SH-SY5Y (cell line): ENCODE measurements around the gene MX1.

Source experiments
- GATA2 ChIP-seq: IDR thresholded peaks from 2 replicates; pipeline ENCODE4 v1.6.1; 2011; ENCODE audit warnings: mild to moderate bottlenecking, low read depth, low read length
- GATA3 ChIP-seq: IDR thresholded peaks from 2 replicates; pipeline ENCODE4 v1.6.1; 2011; ENCODE audit warnings: low read depth, mild to moderate bottlenecking, low read length, moderate library complexity

Gene MX1

DNA sequence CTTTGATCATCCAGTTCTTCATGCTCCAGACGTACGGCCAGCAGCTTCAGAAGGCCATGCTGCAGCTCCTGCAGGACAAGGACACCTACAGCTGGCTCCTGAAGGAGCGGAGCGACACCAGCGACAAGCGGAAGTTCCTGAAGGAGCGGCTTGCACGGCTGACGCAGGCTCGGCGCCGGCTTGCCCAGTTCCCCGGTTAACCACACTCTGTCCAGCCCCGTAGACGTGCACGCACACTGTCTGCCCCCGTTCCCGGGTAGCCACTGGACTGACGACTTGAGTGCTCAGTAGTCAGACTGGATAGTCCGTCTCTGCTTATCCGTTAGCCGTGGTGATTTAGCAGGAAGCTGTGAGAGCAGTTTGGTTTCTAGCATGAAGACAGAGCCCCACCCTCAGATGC lies 32.5 kb downstream of the MX1 start:
- TF ChIP-seq GATA2 (no peak), GATA3 (no peak)

DNA sequence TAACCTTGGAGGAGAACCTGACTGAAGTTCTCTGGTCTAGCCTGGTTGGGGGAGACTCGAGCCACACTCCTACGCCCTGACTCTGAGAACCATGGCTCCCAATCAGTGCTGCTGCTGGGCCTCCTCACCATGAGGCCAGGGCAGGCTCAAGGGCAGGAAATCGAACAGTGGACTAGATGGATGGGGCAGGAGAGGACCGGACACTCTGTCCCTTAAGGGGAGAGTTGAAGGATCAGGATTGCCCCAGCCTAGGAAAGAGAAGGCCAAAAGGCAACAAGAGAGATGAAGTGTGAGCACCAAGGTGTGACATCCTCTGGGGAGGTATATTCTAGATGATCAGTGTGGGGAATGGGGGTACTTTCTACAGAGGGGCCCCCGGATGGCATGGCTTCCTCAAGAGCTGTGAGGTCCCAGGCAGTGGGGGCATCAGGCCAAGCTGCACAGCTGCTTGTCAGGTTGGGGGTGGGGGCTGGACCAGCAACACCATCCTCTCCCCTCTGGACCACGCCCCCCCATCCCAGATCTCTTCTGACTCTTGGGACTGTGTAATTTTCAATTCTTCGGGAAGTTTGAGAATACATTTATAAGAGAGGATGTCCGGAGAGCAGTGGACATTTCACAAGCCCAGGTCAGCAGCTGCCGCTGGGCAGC lies 34.0 kb downstream of the MX1 start:
- no peak for TF ChIP-seq GATA2
- no peak for TF ChIP-seq GATA3

DNA sequence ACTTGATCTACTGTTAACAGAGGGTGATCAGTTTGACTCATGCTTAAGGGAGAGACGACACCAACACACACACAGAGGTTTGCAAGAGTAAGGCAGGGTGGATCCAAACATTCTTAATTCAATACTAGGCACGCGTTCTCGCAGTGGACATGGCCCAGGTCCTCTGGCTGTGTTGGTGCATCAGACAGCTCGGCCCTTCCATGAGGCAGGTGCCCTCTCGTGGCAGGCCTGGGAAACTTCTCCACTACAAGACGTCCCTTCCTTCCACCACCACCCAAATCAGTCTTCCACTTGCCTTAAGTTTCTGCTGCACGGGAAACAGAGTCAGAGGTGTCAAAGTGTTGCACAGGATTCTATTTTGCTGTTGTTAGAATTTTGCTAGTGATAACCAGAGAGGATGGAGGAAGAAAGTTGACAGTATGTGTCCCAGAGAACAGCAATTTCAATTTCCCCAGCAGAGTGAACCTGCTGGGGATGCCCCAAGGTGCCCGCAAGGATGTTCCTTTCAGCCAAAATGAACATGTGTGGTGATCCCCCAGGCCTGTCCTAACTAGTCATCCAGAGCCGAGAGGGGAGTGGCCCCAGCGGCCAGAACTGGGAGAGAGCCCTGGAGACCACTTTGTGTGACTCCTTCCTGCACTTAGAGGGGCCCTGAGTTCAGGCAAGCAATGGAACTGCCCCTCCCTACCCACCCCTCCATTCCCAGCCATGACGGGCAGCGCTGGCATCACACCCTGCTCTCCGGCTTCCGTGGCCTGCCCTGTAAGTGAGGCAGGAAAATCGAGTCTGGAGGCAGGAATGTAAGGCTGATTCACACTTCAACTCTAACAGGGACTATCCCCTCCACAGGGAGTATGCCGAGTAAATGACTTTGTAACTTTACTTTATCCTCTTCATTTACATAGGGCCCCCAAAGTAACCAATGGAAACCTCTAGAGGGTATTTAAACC lies 34.8 kb downstream of the MX1 start:
- TF ChIP-seq GATA3 (no peak), GATA2 (no peak)

DNA sequence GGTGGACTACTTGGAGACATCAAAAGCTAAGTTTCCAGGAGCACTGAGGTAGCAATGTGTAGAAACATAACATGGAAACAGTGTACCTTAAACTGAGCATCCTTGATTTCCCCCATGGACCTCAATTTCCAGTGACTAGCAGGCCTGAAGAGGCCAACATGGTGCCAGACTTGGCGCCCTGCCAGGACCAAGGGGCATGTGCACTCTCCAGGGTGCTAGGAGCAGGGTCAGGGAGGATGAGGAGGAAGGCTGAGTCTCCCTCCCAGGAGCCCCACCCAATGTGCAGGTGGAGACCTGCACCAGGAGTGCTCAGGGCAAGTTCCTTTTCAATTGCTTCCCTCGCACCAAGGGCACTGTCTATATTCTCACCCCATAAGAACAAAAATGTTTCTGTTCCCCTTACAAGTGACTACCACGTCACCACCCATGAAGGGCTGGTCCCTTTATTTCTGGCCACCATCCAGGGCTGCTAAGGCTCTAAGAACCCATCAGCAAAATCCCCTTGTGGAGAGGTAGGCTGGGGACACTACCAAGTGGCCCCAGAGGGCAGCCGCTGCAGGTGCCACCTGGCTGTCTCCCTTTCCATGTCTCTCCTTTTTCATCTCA lies 39.2 kb downstream of the MX1 start:
- TF ChIP-seq GATA2 (no peak), GATA3 (no peak)

DNA sequence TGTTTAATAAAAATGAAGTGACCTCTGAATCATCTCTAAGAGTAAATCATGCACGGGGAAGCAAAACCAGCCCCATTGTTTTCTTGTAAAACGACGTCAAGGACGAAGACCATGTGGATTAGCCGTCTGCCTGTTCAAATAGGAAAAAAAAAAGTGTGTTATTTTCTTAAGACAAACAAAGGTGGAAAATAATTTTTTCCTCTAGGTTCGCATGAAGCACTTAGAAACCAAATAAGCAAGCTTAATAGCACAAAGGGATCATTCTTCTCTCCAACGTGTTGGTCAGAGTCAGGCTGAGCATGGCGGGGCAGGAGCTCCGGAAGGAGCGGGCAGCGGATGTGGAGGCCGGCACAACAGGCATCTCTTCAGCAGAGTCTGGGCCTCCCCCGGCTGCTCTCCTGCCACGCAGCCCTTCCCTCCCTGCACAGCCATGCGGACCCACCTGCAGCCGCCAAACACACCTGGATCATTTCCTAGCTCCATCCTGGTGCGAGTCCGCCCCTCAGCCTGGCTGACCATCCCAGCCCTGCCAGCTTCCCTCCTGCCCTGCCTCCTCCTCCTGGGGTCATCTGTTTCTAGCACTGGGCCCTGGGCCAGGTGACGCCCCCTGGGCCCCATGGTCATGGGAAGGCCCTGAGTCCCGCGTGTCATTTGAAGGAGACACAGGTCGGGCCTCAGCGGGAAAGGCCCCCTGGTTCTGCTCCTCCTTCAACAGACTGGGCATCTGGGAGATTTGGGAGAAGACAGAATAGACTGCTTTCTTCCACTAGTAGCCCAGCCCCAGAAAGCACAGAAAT lies 40.2 kb downstream of the MX1 start:
- TF ChIP-seq GATA3 (no peak), GATA2 (no peak)

DNA sequence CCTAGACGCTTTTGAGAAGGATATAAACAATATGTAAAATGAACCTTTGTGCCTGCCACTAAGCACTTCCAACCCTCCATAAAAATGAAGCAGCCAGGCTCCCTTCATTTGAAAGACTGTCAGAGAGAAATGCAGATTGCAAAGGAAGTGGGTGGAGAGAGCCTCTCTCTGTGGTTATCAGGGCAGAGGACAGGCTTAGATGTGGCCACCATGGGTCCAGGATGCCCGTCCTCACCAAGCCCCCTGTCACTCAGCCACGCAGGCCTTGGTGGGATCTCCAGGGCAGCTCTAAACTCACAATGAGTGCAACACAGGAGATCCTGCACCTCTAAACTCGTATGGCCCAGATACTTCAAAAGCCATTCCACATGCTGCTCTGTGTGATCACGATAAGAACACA lies 44.0 kb downstream of the MX1 start:
- TF ChIP-seq GATA2, result no peak

DNA sequence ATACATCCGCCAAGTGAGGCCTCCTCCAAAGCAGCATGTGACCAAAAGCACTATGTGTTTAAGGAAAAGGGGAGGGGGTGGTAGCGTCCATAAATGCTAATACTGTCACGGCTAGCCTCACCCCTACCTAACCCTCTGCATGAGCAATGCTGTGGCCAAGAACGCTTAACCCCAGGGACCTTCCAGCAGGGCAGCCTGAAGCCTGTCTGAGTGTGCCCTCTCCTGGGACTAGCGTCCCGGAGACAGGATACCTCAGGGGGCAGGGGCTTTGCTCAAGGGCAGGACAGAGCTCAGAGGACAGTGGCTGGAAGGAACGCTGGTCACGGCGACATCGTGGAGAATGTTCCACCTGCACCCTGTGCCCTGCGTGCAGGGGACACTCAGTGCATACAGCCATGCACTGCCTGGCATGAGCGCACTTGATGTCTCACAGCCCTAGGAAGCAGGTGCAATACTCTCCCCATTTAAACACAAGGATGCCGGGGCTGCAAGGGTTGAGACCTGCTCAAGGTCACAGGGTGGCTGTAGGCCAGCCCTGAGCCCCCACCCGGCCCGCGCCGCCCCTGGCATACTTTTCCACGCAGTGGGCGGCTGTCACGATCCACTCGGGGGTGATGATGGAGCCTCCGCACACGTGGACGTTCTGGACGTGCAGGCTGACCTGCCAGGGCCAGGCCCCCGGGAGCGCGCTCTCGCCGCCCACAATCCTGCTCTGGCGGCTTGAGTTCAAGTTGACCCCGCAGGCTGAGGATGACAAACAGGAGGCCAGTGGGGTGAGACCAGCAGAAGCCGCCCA lies 46.9 kb downstream of the MX1 start:
- no peak for TF ChIP-seq GATA2
- TF ChIP-seq GATA3, result no peak

DNA sequence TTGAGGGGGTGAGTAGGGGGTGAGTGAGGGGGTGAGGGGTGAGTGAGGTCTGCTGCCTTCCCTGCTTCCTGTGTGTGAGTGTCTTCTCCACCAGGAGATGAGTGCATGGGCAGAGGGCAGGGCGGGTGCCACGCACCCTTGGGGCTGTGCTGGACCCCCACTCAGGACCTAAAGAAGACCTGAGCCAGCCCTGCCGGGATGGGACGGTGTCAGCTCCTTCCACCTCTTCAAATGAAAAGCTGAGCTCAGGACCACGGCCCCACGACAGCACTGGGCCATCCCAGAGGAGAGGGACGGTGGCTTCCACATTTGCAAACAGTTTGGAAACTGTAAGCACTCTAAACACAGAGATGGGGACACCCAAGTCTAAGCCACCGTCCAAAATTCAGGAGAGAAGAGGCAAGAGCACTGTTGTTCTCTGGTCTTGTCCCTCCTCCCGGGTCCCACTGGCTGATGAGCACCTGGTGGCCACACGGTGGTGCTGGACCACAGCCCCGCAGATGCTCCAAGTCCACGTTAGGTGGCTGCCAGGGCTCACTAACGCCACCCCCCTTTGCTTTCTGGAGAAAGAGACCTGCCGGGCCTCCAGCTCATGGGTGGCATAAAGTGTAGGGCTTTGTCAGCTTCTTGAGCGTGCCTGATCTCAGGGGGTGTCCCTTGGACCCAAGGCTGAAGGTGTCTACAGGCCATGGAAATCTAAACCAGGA lies 49.8 kb downstream of the MX1 start:
- TF ChIP-seq GATA3 (no peak), GATA2 (no peak)

DNA sequence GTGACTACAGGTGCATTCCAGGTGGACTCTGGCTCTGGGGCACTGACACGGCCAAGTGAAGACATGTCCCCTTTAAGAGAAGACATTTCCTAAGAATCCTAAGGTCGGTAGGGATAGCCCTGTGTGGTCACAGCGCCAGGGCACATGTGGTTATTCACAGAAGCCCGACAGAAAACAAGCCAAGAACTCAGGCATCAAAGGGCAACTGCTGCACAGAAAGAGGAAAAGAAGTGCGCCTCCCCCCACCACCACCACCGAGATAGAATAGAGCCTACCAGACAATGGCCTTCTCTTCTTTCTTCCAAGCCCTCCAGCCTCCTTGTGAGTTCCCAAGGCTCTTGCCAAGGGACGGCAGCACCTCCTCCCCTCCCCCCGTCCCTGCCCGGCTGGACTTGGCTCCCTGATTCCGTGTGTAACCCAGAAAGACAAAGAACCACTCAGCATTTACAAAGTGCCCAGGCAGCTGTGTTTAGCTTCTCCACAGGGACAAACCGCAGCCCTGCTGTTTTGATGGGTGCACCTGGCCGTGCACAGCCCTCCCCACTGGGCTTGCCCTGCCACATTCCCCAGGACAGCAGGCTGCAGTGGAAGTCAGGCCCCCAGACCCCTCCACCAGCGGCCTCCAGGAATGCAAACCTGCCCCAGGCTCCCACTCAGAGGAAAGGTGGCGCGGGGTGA lies 51.7 kb downstream of the MX1 start:
- no peak for TF ChIP-seq GATA2
- TF ChIP-seq GATA3, result no peak

DNA sequence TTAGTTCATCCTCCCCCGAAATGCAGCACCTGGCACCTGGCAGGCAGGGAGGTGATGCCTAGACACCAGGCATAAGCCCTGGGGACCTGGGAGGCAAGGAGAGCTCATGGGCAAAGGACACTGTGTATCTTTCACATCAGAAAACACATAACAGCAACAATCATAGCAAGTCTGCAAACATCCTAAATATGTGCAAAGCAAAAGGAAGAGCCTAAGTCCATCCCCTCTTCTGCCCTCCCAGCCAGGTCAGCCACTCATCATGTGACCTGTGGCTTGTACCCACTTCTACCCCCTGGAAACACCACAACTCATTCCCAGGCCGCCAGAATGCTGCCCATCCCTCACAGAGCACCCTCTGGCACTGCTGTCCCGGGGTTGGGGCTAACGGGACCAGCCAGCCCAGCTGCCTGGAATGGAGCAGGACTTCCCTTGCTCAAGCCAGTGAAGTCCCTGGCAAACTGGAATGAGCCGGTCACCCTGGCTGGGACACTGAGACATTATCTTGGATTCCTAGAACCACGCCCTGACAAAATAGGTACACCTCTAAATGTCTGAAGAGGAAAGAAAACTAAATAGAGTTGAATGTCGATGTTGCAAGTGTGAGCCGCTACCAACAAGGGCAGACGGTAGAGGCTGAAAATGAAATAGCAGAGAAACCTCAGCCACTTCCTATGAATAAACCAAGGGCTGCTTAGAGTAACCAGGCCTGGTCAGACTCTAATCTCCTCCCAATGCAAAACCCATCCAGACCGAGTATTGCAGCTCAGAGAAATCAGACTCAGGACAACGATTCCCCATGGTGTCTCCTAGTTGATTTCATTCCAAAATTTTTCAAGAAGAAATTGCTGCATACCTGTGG lies 52.5 kb downstream of the MX1 start:
- TF ChIP-seq GATA2 (no peak), GATA3 (no peak)

DNA sequence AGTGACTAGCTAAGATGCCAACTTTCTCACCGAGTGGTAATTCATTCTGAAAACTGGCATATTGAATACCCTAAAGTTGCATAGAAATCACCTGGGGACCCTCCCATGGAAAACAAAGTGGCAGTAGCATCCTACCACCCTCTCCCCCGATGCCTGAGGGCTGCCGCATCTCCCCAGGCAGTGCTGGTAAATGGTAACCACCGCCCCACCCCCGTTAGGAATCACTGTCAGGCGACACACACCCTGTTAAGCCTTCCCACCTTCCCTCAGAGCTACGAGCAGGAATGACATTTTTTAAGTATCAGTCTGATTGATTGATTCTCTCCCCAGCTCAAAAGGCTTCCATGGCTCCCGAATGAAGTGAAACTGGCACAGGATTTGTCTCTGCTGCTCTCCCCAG lies 53.6 kb downstream of the MX1 start:
- TF ChIP-seq GATA3 (no peak), GATA2 (no peak)

DNA sequence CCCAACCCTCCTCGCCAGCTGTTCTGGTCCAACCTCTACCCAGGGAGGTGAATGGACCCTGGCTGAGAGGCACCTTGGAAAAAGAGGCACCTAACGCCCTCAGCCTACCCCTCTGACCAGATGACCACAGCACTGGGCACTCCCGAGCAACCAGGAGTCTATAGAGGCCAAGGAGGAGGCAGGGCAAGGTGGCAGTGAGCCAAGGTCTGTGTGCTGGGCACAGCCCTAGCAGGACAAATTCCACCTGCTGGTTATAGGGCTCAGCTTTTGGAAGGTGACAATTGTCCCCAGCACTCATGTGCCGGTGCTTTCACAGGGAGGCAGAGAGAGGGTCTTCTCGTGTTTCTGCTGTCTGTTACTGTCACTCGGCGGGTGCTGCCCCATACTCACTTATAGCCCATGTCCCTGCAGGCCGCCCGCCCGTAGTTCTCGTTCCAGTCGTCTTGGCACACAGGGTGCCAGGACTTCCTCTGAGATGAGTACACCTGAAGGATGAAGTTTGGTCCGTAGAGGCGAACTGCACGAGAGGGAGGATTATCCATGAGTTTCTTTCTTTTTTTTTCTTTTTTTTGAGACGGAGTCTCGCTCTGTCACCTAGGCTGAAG lies 54.1 kb downstream of the MX1 start:
- TF ChIP-seq GATA2 (no peak), GATA3 (no peak)
